Activated T-helper 1 cell treated with Interleukin-2 at 50 U/mL for 16 hours (primary cell): ENCODE measurements around the gene CLRN3.

Experiments
- DNase-seq: peaks from one replicate; pipeline ENCODE4 v3.0.0-alpha.2; 2020; ENCODE audit warnings: low read depth

Gene CLRN3

GRCh38 chr10:127874671-127875448 is 17.9 kb downstream of the CLRN3 start:
- DNase-seq: no peak

GRCh38 chr10:127873901-127874470 is 18.8 kb downstream of the CLRN3 start:
- no peak for DNase-seq

- DNase-seq: no peak
These were observed 19.7 kb downstream of the CLRN3 start for GRCh38 chr10:127872871-127873600.

- no peak for DNase-seq
These were observed 20.6 kb downstream of the CLRN3 start for GRCh38 chr10:127872011-127872761.

GRCh38 chr10:127871631-127872010 is 21.1 kb downstream of the CLRN3 start:
- no peak for DNase-seq

GRCh38 chr10:127869329-127869728 is 23.4 kb downstream of the CLRN3 start:
- DNase-seq: no peak

- DNase-seq: no peak
These were observed 24.9 kb downstream of the CLRN3 start for GRCh38 chr10:127867805-127868204.

GRCh38 chr10:127866276-127867013 is 26.3 kb downstream of the CLRN3 start:
- DNase-seq: no peak

GRCh38 chr10:127863231-127863825 is 29.4 kb downstream of the CLRN3 start:
- DNase-seq: no peak

- no peak for DNase-seq
These were observed 32.1 kb downstream of the CLRN3 start for GRCh38 chr10:127860592-127860991.

GRCh38 chr10:127855976-127856375 is 36.8 kb downstream of the CLRN3 start:
- no peak for DNase-seq

GRCh38 chr10:127855591-127855881 is 37.2 kb downstream of the CLRN3 start:
- no peak for DNase-seq

GRCh38 chr10:127854769-127855590 is 37.8 kb downstream of the CLRN3 start:
- DNase-seq: no peak

GRCh38 chr10:127853868-127854768 is 38.6 kb downstream of the CLRN3 start:
- peak; percentile 15 for DNase-seq

- DNase-seq: no peak
These were observed 40.3 kb downstream of the CLRN3 start for GRCh38 chr10:127852456-127852855.

- DNase-seq: no peak
These were observed 41.0 kb downstream of the CLRN3 start for GRCh38 chr10:127851661-127852194.

- no peak for DNase-seq
These were observed 41.8 kb downstream of the CLRN3 start for GRCh38 chr10:127850944-127851343.

- DNase-seq: no peak
These were observed 42.8 kb downstream of the CLRN3 start for GRCh38 chr10:127849921-127850320.

- DNase-seq: no peak
These were observed 43.5 kb downstream of the CLRN3 start for GRCh38 chr10:127849224-127849623.
